Kidney (tissue), 14 donors: ENCODE results near the gene CD48. TPM values are rescaled to one million over a fixed set of nuclear protein-coding genes. Genes with fewer than 3 reads are reported as not detected.
A peak's percentile ranks its signal among the peaks of the same experiment; 100 is the strongest.
"Not testable (repeated sequence)": the region's sequence is repeated elsewhere in the genome, so short reads cannot be mapped to it uniquely, and the experiment has no call there.

ENCODE experiments used
- DNase-seq, 5 donors: peaks; one replicate each; pipeline ENCODE4 v3.0.0-alpha.2; 2013 to 2020
- FAIRE-seq: peaks from 2 replicates; lab custom pipeline; 2012; peaks lifted over from hg19 to GRCh38; lab: Jason Lieb, UNC
- H3K27ac ChIP-seq, 2 donors: one replicate each; pipeline ENCODE4 v1.7.0; 2013; ENCODE audit warnings: low read depth in 2 of 2, low read length in 2 of 2, inconsistent platforms in 1 of 2
- H3K27me3 ChIP-seq: one replicate; pipeline ENCODE4 v1.7.1; 2013; ENCODE audit warnings: low read length, inconsistent platforms; ENCODE audit not compliant: control insufficient read depth, insufficient read depth
- H3K36me3 ChIP-seq, 3 donors: one replicate each; pipeline versions ENCODE4 v1.7.0 to v1.7.1; 2013; ENCODE audit warnings: low read length in 3 of 3, control low read depth in 1 of 3, inconsistent platforms in 1 of 3; ENCODE audit not compliant: insufficient read depth in 3 of 3, control insufficient read depth in 2 of 3
- H3K4me1 ChIP-seq, 3 donors: one replicate each; pipeline versions ENCODE4 v1.7.0 to v1.7.1; 2013; ENCODE audit warnings: low read length in 3 of 3, inconsistent platforms in 1 of 3, low read depth in 1 of 3; ENCODE audit not compliant: control insufficient read depth in 2 of 3, insufficient read depth in 2 of 3
- H3K4me3 ChIP-seq, 3 donors: one replicate each; pipeline versions ENCODE4 v1.7.0 to v1.8.1; 2013; ENCODE audit warnings: low read length in 3 of 3, control low read depth in 1 of 3, inconsistent platforms in 1 of 3
- H3K9ac ChIP-seq, 3 donors: one replicate each; pipeline versions ENCODE4 v1.7.0 to v1.7.1; 2013; ENCODE audit warnings: low read length in 3 of 3, control low read depth in 1 of 3, inconsistent platforms in 1 of 3
- H3K9me3 ChIP-seq, 3 donors: one replicate each; pipeline versions ENCODE4 v1.7.0 to v1.7.1; 2013; ENCODE audit warnings: low read length in 3 of 3, control low read depth in 1 of 3, inconsistent platforms in 1 of 3; ENCODE audit not compliant: control insufficient read depth in 2 of 3, insufficient read depth in 1 of 3
- intact Hi-C: fragments of 100-400 bp; cut with DNase I; formaldehyde crosslinking; loops from one replicate; pipeline ENCODE4 v1.11.1; 2022
- polyA plus RNA-seq: library from polyadenylated mRNA; stranded (reverse); fragments of 350-450 nt; fragmentation: Illumina TruSeq; extraction: RNeasy Lipid Tissue Mini Kit (QIAGEN cat#74804); gene quantifications from one replicate; pipeline ENCODE4 v1.2.3, GENCODE V29; 2014; ENCODE audit warnings: low read depth, low replicate concordance; ENCODE audit not compliant: insufficient read depth
- total RNA-seq: library from RNA; stranded (reverse); fragmentation: NEBNext Ultra II Directional; extraction: Animal tissue kit (Norgen Biotek cat#: 25700); gene quantifications from one replicate; pipeline ENCODE4 v1.2.1, GENCODE V29; 2021
- TF ChIP-seq, protein P1 (sequence below): IDR thresholded peaks from 3 replicates; pipeline ENCODE4 v1.5.1; 2012; ENCODE audit warnings: mild to moderate bottlenecking, moderate library complexity, borderline replicate concordance; ENCODE audit not compliant: insufficient read depth; ENCODE audit errors: extremely low read depth
- donor health status: control.
- donor health status: control.
- donor health status: control.
- donor health status: control.
- donor health status: control.
- donor health status: DM: yes; HTN: yes; CAD: no.
- donor health status: Normal renal cell carcinoma (clear cell type).

The CD48 gene
- total and polyA plus RNA-seq, 2 donors from 2014 or later: 3.2 to 20.5 TPM

DNA sequence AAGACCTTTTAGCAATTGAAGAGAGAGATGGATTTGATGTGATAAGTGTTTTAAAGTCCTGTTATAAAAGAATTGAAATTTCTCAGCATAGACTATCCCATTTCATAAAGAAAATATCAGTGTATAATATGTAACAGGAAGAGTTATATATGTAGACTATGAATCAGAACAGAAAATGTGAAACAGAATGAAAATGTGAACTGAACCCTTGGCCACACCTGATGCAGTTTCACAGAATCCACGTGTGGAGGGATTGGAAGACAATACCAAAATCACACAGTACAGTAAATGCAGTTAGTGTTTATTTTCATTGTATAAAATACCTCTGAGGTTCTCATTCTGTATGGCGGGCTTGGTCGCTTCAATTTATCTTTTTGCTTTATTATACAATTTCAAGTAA is 54.9 kb downstream of the CD48 start:
- FAIRE-seq: no peak
- intact Hi-C loops: no loop called here
- no peaks in the 10 kb centered on the region for H3K27me3 ChIP-seq
- no peak for DNase-seq
- H3K27ac ChIP-seq: no peak overlapping the region
- no peak overlapping the region for H3K9ac ChIP-seq
- TF ChIP-seq, protein P1, sequence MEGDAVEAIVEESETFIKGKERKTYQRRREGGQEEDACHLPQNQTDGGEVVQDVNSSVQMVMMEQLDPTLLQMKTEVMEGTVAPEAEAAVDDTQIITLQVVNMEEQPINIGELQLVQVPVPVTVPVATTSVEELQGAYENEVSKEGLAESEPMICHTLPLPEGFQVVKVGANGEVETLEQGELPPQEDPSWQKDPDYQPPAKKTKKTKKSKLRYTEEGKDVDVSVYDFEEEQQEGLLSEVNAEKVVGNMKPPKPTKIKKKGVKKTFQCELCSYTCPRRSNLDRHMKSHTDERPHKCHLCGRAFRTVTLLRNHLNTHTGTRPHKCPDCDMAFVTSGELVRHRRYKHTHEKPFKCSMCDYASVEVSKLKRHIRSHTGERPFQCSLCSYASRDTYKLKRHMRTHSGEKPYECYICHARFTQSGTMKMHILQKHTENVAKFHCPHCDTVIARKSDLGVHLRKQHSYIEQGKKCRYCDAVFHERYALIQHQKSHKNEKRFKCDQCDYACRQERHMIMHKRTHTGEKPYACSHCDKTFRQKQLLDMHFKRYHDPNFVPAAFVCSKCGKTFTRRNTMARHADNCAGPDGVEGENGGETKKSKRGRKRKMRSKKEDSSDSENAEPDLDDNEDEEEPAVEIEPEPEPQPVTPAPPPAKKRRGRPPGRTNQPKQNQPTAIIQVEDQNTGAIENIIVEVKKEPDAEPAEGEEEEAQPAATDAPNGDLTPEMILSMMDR: no peak
- no peaks in the 10 kb centered on the region for H3K4me1 ChIP-seq
- no peaks in the 10 kb centered on the region for H3K36me3 ChIP-seq
- H3K9me3 ChIP-seq: peaks cover 0 to 4% (median 0%) of the 10 kb centered on the region in 3 donors
- no peak overlapping the region for H3K4me3 ChIP-seq

DNA sequence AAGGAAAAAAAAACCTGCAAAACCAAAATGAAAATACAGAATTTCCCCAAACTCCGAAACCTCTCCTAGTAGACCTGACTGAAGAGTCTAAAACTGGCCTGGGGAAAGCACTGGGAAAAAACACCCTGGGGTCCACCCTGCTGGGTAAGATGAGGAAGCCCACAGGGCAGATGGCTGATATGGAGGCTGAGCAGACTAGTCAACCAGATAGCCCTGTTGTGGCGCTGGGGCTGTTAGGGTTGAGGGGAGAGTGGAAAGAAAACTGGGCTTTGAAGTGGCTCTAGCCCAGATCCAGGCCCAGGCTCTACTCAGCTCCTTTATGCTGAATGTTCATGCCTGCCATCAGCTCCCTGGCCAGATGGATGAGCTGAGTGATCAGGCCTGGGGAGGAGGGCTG is 58.0 kb downstream of the CD48 start:
- H3K4me3 ChIP-seq: no peak overlapping the region
- no peak for FAIRE-seq
- TF ChIP-seq, protein P1: no peak
- H3K4me1 ChIP-seq: no peaks in the 10 kb centered on the region
- intact Hi-C loops: no loop called here
- no peaks in the 10 kb centered on the region for H3K27me3 ChIP-seq
- no peak for DNase-seq
- H3K9ac ChIP-seq: no peak overlapping the region
- H3K27ac ChIP-seq: no peak overlapping the region
- no peaks in the 10 kb centered on the region for H3K9me3 ChIP-seq
- no peaks in the 10 kb centered on the region for H3K36me3 ChIP-seq

GRCh38 chr1:160652924-160653619 is 58.5 kb downstream of the CD48 start:
- no peak overlapping the region for H3K27ac ChIP-seq
- no peak overlapping the region for H3K9ac ChIP-seq
- H3K4me3 ChIP-seq: no peak overlapping the region

DNA sequence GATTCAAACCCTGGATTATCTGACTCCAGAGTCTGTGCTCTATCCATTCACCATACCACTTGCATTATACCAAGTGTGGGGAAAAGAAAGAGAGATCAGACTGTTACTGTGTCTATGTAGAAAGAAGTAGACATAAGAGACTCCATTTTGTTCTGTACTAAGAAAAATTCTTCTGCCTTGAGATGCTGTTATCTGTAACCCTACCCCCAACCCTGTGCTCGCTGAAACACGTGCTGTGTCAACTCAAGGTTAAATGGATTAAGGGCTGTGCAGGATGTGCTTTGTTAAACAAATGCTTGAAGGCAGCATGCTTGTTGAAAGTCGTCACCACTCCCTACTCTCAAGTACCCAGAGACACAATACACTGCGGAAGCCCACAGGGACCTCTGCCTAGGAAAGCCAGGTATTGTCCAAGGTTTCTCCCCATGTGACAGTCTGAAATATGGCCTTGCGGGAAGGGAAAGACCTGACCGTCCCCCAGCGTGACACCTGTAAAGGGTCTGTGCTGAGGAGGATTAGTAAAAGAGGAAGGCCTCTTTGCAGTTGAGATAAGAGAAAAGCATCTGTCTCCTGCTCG is 59.5 kb downstream of the CD48 start:
- FAIRE-seq, intact Hi-C loops, H3K27me3 ChIP-seq, H3K4me3 ChIP-seq, H3K9ac ChIP-seq, H3K4me1 ChIP-seq, H3K9me3 ChIP-seq, H3K27ac ChIP-seq, H3K36me3 ChIP-seq: not testable (repeated sequence)
- DNase-seq: peak in 2 of 5 donors; percentile 25 to 30

More at GRCh38 chr1:160652924-160653619, 58.5 kb downstream of the CD48 start:
- DNase-seq (no peak), FAIRE-seq (no peak)
- TF ChIP-seq, protein P1: no peak
- no peaks in the 10 kb centered on the region for H3K36me3 ChIP-seq
- no peaks in the 10 kb centered on the region for H3K27me3 ChIP-seq
- no peaks in the 10 kb centered on the region for H3K9me3 ChIP-seq
- intact Hi-C loops: no loop called here
- H3K4me1 ChIP-seq: no peaks in the 10 kb centered on the region
